Pulmonary artery endothelial cell (primary cell): ENCODE results near the gene WWOX. TPM values are rescaled to one million over a fixed set of nuclear protein-coding genes. Genes with fewer than 3 reads are reported as not detected.

ENCODE experiments used
- DNase-seq: peaks from one replicate; pipeline ENCODE4 v3.0.0-alpha.2; 2011; ENCODE audit warnings: low read depth, low spot score
- total RNA-seq: library from RNA; depleted of rRNA; stranded (reverse); fragments of >200 nt; gene quantifications from 2 replicates; pipeline ENCODE4 v1.2.3, GENCODE V29; 2014

The WWOX gene
- total RNA-seq, 1 donor from 2014 or later = 15.9 TPM

- DNase-seq = no peak
Observed at GRCh38 chr16:78972986-78973385, 873.5 kb downstream of the WWOX start.

- DNase-seq = no peak
Observed at GRCh38 chr16:78976212-78976611, 876.8 kb downstream of the WWOX start.

GRCh38 chr16:78980825-78981224 lies 881.4 kb downstream of the WWOX start:
- no peak for DNase-seq

- no peak for DNase-seq
Observed at GRCh38 chr16:78982096-78982744, 882.8 kb downstream of the WWOX start.

- no peak for DNase-seq
Observed at GRCh38 chr16:78984324-78984723, 884.9 kb downstream of the WWOX start.

- DNase-seq = no peak
Observed at GRCh38 chr16:78984887-78985464, 885.5 kb downstream of the WWOX start.

GRCh38 chr16:78985716-78986605 lies 886.5 kb downstream of the WWOX start:
- DNase-seq = no peak

GRCh38 chr16:78987666-78988065 lies 888.2 kb downstream of the WWOX start:
- DNase-seq = no peak

GRCh38 chr16:78988361-78988969 lies 889.0 kb downstream of the WWOX start:
- no peak for DNase-seq

GRCh38 chr16:78990309-78990701 lies 890.9 kb downstream of the WWOX start:
- no peak for DNase-seq

- DNase-seq = no peak
Observed at GRCh38 chr16:78992001-78992400, 892.5 kb downstream of the WWOX start.

GRCh38 chr16:78993346-78993745 lies 893.9 kb downstream of the WWOX start:
- no peak for DNase-seq

GRCh38 chr16:78994135-78994745 lies 894.8 kb downstream of the WWOX start:
- DNase-seq = no peak

GRCh38 chr16:78995441-78995840 lies 896.0 kb downstream of the WWOX start:
- no peak for DNase-seq

GRCh38 chr16:78996790-78997189 lies 897.3 kb downstream of the WWOX start:
- no peak for DNase-seq

GRCh38 chr16:78998879-78999278 lies 899.4 kb downstream of the WWOX start:
- no peak for DNase-seq

GRCh38 chr16:79001156-79001967 lies 901.9 kb downstream of the WWOX start:
- no peak for DNase-seq

- DNase-seq = no peak
Observed at GRCh38 chr16:79003026-79003609, 903.7 kb downstream of the WWOX start.

GRCh38 chr16:79004309-79004708 lies 904.9 kb downstream of the WWOX start:
- no peak for DNase-seq

GRCh38 chr16:79005096-79005495 lies 905.6 kb downstream of the WWOX start:
- DNase-seq = no peak
